Fibroblast of peridontal ligament (primary cell): ENCODE results near the gene NDE1.

Experiments
- DNase-seq: peaks from one replicate; pipeline ENCODE4 v3.0.0-alpha.2; 2010; ENCODE audit errors: extremely low read depth

NDE1 gene

DNA sequence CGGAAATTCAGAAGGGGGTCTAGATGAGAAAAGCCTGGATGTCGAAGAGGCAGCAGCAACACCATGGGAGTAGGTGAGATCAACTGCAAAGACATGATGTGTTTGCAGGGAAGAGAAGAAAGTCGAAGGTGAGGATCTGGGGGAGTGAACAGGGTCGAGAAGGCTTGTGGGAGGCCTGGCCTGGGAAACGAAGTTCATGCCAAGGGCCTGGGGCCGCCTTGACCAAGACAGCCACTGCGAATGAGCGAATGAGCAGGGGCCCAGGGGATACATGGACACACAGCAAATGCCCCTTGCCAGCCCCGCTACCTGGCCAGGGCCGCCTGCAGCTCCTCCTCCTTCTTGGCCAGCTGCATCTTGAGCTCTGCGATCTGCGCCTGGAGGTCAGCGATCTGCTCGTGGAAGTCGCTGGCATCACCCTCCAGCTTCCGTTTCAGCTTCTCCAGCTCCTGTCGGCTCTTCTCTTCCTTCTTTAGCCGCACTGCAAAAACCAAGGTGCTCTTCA is 87.1 kb downstream of the NDE1 start:
- DNase-seq, result no peak

DNA sequence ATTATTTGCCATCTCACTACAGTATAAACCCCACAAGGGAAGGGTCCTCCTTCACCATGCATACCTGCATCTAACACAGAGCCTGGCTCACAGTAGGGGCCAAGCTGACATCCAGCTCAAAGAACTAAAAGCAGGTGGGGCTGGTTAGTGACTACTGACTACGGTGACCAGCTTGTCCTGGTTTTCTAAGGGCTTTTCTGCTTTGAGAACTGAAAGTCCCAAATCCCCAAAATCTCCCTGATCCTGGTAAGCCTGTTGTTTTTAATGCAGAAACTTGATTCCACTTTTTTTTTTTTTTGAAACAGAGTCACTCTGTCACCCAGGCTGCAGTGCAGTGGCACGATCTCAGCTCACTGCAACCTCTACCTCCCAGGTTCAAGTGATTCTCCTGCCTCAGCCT is 89.4 kb downstream of the NDE1 start:
- DNase-seq, result no peak

DNA sequence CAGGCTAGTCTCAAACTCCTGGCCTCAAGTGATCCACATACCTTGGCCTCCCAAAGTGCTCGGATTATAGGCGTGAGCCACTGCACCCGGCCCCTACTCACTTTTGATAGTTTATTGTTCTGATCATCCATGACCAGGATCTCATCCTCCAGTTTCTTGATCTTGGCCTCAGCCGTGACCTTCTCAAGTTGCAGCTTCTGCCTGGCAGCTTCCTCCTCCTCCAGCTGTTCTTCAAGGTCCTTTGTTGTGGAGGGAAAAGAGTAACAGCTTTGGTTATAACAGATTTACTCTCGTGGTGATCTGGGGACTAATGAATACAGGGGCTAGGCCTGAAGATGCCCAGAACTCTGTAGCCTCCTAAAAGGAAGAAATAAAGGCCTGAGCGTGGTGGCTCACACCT is 89.9 kb downstream of the NDE1 start:
- peak; percentile 8 for DNase-seq

GRCh38 chr16:15741207-15741871 is 91.3 kb downstream of the NDE1 start:
- DNase-seq, result no peak

GRCh38 chr16:15742716-15743115 is 92.7 kb downstream of the NDE1 start:
- DNase-seq, result no peak

DNA sequence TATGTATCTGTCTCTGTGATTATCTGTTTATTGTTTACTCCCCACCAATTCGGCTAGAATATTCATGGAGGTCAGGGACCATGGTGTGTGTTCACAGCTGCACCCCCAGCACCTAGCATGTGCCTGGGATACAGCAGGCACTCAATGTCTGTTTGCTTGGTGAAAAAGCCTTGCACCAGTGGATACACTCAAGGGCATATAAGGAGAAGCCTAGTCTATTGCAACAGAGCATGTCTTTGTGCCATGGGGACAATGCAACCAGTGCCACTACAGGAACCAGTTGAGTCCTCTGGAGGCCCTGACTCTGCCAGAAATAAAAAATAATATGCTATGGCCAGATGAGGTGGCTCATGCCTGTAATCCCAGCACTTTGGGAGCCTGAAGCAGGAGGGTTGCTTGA is 93.6 kb downstream of the NDE1 start:
- DNase-seq, result no peak

DNA sequence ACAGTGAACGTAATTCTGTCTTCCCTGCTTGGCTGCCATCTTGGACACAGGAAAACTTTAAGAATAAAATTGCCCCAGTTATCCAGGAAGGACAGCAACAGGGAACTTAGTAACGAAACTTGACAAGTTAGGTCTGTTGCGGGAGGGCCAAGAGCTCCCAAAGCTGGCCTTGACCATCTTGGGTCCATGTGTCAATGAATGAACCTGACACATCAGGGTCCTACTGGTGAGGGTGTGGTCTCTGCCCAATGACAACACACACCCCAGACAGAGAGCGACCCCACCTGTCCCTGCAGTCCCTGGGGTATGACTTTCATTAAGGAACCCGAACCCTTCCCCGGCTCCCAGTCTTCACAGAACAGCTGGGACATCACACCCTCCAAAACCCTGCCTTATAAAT is 96.3 kb downstream of the NDE1 start:
- DNase-seq, result no peak

- DNase-seq, result no peak
These were observed 97.9 kb downstream of the NDE1 start for GRCh38 chr16:15747937-15748336.

GRCh38 chr16:15748654-15749053 is 98.6 kb downstream of the NDE1 start:
- DNase-seq, result no peak

- DNase-seq, result no peak
These were observed 99.3 kb downstream of the NDE1 start for GRCh38 chr16:15749371-15749770.

- DNase-seq, result no peak
These were observed 99.9 kb downstream of the NDE1 start for GRCh38 chr16:15749985-15750384.

DNA sequence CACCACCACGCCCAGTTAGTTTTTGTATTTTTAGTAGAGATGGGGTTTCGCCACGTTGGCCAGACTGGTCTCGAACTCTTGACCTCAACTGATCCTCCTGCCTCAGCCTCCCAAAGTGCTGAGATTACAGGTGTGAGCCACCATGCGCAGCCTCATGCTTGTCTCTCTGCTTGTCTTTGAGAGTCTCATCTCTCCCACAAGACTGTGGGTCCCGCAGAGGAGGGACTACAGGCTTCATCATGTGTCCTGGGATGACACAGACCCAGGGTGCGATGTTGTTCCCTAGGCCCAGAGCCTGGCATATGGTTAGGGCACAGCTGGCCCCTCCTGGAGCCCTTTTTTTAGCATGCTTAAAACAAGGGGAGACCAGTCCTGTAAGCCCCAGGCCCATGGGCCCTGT is 101.9 kb downstream of the NDE1 start:
- no peak for DNase-seq

DNA sequence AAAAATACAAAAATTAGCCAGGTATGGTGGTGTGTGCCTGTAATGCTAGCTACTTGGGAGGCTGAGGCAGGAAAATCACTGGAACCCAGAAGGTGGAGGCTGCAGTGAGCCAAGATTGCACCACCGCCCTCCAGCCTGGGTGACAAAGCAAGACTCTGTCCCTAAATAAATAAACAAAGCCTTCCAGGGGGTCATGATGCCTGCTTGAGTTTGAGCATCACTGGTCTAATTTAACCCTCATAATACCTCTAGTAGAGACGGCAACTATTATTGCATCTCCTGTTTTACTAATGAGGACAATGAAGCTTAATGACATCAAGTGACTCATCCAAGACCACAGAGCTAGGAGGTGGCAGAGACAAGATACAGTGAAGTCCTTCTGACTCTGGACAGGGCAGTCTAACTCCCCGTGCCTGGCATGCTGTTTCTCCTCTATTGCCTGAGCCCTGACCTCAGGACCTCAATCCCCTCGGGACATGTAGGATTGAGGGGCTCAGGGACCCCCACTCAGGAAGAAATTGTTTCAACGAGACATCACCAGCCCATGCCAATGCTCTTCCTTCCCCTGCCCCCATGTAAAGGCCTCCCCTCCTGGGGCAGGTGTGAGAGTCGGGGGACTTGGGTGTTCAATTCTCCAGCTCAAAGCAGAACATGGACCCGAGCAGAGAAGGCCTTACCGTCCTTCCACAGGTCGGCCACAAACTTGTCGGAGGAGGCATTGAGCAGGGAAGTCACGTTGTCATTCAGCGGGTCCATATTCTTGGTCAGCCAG is 102.9 kb downstream of the NDE1 start:
- DNase-seq, result no peak

DNA sequence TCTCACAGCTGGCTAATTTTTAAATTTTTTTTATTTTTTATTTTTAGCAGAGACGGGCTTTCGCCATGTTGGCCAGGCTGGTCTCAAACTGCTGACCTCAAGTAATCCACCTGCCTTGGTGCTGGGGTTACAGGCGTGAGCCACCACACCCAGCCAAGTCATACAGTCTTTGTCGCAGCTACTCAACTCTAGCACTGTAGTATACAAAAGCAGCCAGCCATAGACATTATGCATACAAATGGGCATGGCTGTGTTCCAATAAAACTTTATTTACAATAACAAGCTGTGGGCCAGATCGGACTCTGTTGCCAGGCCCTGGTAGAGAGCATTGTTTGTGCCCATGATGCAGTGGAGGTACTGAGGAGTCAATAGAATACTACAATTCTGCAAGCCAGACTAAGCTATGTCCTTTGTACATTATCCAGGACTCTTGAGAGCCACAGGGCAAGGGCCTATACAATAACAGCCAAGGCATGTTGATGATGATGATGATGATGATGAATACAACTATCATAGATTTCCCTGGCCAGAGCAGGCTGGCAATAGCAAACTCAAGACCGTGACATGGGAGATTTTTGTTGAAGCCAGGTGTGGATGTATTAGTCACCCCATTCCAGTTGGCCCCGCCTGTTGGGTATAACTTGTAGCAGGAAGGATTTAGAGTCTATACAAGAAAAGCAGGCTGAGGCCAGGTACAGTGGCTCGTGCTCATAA is 104.9 kb downstream of the NDE1 start:
- no peak for DNase-seq

GRCh38 chr16:15757077-15757386 is 107.0 kb downstream of the NDE1 start:
- DNase-seq, result no peak

DNA sequence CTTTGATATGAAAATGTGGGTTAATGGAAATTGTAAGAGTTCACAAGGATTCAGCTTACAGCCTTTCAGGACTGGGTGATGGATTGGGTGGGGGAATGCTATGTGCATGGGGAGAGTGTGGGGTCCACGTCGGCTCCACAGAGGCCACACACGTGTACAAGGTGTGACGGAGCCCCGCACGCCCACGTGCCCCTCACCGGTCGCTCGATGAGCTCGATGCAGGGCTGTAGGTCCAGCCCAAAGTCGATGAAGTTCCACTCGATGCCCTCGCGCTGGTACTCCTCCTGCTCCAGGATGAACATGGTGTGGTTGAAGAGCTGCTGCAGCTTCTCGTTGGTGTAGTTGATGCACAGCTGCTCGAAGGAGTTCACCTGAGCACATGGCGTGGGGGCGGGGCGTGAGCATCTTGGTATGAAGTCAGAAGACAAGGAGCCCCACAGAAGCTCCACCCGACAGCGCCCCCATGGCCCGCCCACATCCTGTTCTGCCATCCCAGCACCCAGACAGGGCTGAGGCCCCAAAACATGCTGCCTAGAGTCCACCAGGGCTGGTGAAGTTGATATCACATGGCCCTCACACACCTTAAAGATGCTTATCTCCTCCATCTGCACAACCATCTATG is 107.7 kb downstream of the NDE1 start:
- no peak for DNase-seq

DNA sequence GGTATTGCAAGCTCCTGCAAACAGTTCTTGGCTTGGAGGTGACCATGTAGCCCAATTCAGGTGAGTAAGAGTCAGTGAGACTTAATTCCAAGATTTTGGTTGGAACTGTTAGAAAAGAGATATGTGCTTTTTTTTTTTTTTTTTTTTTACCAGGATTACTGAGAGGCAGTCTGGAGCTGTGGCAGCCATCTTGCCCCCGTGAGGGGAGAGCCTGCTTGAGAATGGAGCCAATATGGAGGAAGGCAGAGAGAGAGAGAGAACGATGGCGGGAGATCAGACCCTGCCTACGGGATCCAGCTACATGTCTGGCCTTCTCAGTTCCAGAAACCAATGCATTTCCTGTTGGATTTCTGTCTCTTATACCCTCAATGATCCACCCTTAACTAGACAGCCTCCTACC is 109.0 kb downstream of the NDE1 start:
- DNase-seq, result no peak

- no peak for DNase-seq
These were observed 110.1 kb downstream of the NDE1 start for GRCh38 chr16:15760129-15760528.

DNA sequence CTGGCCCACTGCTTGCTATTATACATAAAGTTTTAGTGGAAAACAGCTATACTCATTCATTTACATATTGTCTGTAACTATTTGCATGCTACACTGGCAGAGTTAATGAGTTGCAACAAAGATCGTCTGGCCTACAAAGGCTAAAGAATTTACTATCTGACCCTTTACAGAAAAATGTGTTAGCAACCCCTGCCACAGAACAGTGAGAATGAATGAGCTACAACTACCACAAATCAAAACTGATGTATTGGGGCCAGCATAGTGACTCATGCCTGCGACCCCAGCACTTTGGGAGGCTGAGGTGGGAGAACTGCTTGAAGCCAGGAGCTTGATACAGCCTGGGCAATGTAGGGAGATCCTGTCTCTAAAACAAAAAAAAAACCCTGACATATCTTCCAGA is 114.1 kb downstream of the NDE1 start:
- no peak for DNase-seq

GRCh38 chr16:15765116-15765515 is 115.1 kb downstream of the NDE1 start:
- no peak for DNase-seq

GRCh38 chr16:15765880-15766279 is 115.8 kb downstream of the NDE1 start:
- peak; percentile 46 for DNase-seq

DNA sequence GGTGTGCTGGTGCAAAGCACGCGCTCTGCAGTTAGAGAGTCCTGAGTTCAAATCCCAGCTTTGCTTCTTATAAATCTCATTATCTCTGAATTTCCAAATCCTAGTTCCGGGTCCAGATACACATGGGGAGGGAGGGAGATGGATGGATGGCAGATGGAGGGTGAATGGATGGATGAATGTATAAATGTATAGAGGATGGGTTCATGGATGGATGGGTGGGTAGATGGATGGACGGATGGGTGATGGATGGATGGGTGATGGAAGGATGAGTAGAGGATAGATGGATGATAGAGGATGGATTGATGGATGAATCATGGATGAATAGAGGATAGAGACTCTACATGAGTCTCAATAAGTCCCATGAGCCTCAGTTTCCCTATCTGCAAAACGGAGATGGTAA is 116.9 kb downstream of the NDE1 start:
- no peak for DNase-seq

- DNase-seq, result no peak
These were observed 118.2 kb downstream of the NDE1 start for GRCh38 chr16:15768201-15768600.
